ENCODE data around the gene PPP1CA. TPM values are rescaled to one million over a fixed set of nuclear protein-coding genes. Genes with fewer than 3 reads are reported as not detected.

Gene PPP1CA
- total and polyA plus RNA-seq, 7 donors, result 59.5 to 357 (median 87.0) TPM

- Histone ChIP-seq H3K27me3 (peaks cover 0 to 9% (median 5%) of the 10 kb centered on the region in 3 donors), H3K27ac (peak overlapping the region in 2 of 4 donors; percentile 93 to 99), H3K4me3 (no peak overlapping the region), H3K9me3 (no peaks in the 10 kb centered on the region), H3K4me1 (peaks cover 0 to 49% (median 35%) of the 10 kb centered on the region in 4 donors), H3K36me3 (no peaks in the 10 kb centered on the region)
- no peak for DNase-seq
- no peak for TF ChIP-seq POLR2AphosphoS5 (IDR thresholded peaks at IDR 0.05)
- TF ChIP-seq CTCF (IDR thresholded peaks at IDR 0.05), result no peak
- no peak for TF ChIP-seq POLR2A (IDR thresholded peaks at IDR 0.05)
- no peak for TF ChIP-seq EP300 (IDR thresholded peaks at IDR 0.05)
- 90 to 91% methylated on average over 21 of the region's 21 CpGs for WGBS, 2 donors
- intact Hi-C loops (cut with DNase I), result loop anchor here (2.0 kb wide), 1 partner anchor 17 kb away; no protein-coding TSS in a partner anchor
Observed at GRCh38 chr11:67419325-67420049, 17.8 kb upstream of the PPP1CA start.

- no peak for TF ChIP-seq POLR2A (IDR thresholded peaks at IDR 0.05)
- no peak for TF ChIP-seq POLR2AphosphoS5 (IDR thresholded peaks at IDR 0.05)
- no peak for TF ChIP-seq EP300 (IDR thresholded peaks at IDR 0.05)
- TF ChIP-seq CTCF (IDR thresholded peaks at IDR 0.05), result no peak
- Histone ChIP-seq H3K4me1 (peaks cover 0 to 49% (median 35%) of the 10 kb centered on the region in 4 donors), H3K4me3 (no peak overlapping the region), H3K36me3 (no peaks in the 10 kb centered on the region), H3K27ac (peak overlapping the region in 1 of 4 donors; percentile 14), H3K9me3 (no peaks in the 10 kb centered on the region), H3K27me3 (peaks cover 0 to 17% (median 5%) of the 10 kb centered on the region in 3 donors)
- WGBS, 2 donors, result 56 to 78% methylated on average over 26 of the region's 26 CpGs
- intact Hi-C loops (cut with DNase I), result no loop called here
- DNase-seq, result no peak
Observed at GRCh38 chr11:67418476-67419281, 17.0 kb upstream of the PPP1CA start.

- H3K27me3 ChIP-seq, result peaks cover 8 to 28% (median 11%) of the 10 kb centered on the region in 3 donors
- H3K9me3 ChIP-seq, result no peaks in the 10 kb centered on the region
- TF ChIP-seq EP300 (IDR thresholded peaks at IDR 0.05), result no peak
- TF ChIP-seq CTCF (IDR thresholded peaks at IDR 0.05), result no peak
- no peak for TF ChIP-seq POLR2AphosphoS5 (IDR thresholded peaks at IDR 0.05)
- TF ChIP-seq POLR2A (IDR thresholded peaks at IDR 0.05), result no peak
- WGBS, 2 donors, result 86 to 87% methylated on average over 12 of the region's 12 CpGs
- peaks cover 0 to 49% (median 35%) of the 10 kb centered on the region in 4 donors for H3K4me1 ChIP-seq
- no peaks in the 10 kb centered on the region for H3K36me3 ChIP-seq
- peak overlapping the region in 1 of 4 donors; percentile 43 for H3K27ac ChIP-seq
- DNase-seq, result no peak
- intact Hi-C loops (cut with DNase I), result no loop called here
- H3K4me3 ChIP-seq, result no peak overlapping the region
Observed at GRCh38 chr11:67417425-67417824, 15.8 kb upstream of the PPP1CA start.

- peaks cover 11 to 36% (median 11%) of the 10 kb centered on the region in 3 donors for H3K27me3 ChIP-seq
- no peaks in the 10 kb centered on the region for H3K36me3 ChIP-seq
- 50 to 57% methylated on average over 21 of the region's 21 CpGs for WGBS, 2 donors
- intact Hi-C loops (cut with DNase I), result no loop called here
- no peaks in the 10 kb centered on the region for H3K9me3 ChIP-seq
- H3K27ac ChIP-seq, result peak overlapping the region in 1 of 4 donors; percentile 51
- no peak for DNase-seq
- H3K4me1 ChIP-seq, result peaks cover 0 to 49% (median 35%) of the 10 kb centered on the region in 4 donors
- no peak overlapping the region for H3K4me3 ChIP-seq
- no peak for TF ChIP-seq EP300 (IDR thresholded peaks at IDR 0.05)
- no peak for TF ChIP-seq CTCF (IDR thresholded peaks at IDR 0.05)
- no peak for TF ChIP-seq POLR2AphosphoS5 (IDR thresholded peaks at IDR 0.05)
- no peak for TF ChIP-seq POLR2A (IDR thresholded peaks at IDR 0.05)
Observed at GRCh38 chr11:67416416-67417335, 15.0 kb upstream of the PPP1CA start.

All from sigmoid colon (tissue), 7 donors.